HepG2 (cell line): ENCODE measurements around the gene LYPD4. TPM values are rescaled to one million over a fixed set of nuclear protein-coding genes. Genes with fewer than 3 reads are reported as not detected.

Experiments used
- ATF3 ChIP-seq: sonication (generic); formaldehyde crosslinking; IDR thresholded peaks from 2 replicates; pipeline ENCODE4 v1.4.0; 2020; ENCODE audit warnings: missing genetic modification reagents
- ATF5 ChIP-seq: sonication (generic); formaldehyde crosslinking; IDR thresholded peaks from 2 replicates; pipeline ENCODE4 v1.4.0; 2020; ENCODE audit warnings: mild to moderate bottlenecking, low read depth, missing genetic modification reagents
- BATF2 ChIP-seq: sonication (generic); formaldehyde crosslinking; IDR thresholded peaks from 2 replicates; pipeline ENCODE4 v1.8.0; 2022; ENCODE audit warnings: mild to moderate bottlenecking, missing genetic modification reagents, moderate library complexity
- CHCHD3 ChIP-seq: sonication (generic); formaldehyde crosslinking; IDR thresholded peaks from 2 replicates; pipeline ENCODE4 v1.8.0; 2022; ENCODE audit warnings: mild to moderate bottlenecking, missing genetic modification reagents, moderate library complexity
- FOSL2 ChIP-seq: sonication (generic); formaldehyde crosslinking; IDR thresholded peaks from 2 replicates; pipeline ENCODE4 v1.4.0; 2020; ENCODE audit warnings: missing genetic modification reagents
- GATA4 ChIP-seq: sonication (generic); IDR thresholded peaks from 2 replicates; pipeline ENCODE4 v1.6.1; 2016; ENCODE audit warnings: antibody characterized with exemption, low read depth, borderline replicate concordance
- HNRNPUL1 ChIP-seq: fragments of 200-400 bp; formaldehyde crosslinking; IDR thresholded peaks from 2 replicates; pipeline ENCODE4 v1.6.1; 2017; ENCODE audit warnings: low read depth, mild to moderate bottlenecking, low read length, moderate library complexity
- KLF11 ChIP-seq: IDR thresholded peaks from 2 replicates; pipeline ENCODE4 v1.6.1; 2016; ENCODE audit warnings: missing compliant biosample characterization
- NPAS2 ChIP-seq: sonication (generic); formaldehyde crosslinking; IDR thresholded peaks from 2 replicates; pipeline ENCODE4 v1.8.0; 2022; ENCODE audit warnings: mild to moderate bottlenecking, missing genetic modification reagents, borderline replicate concordance
- PHB2 ChIP-seq: fragments of 450-650 bp; IDR thresholded peaks from 2 replicates; pipeline ENCODE4 v1.6.1; 2018; ENCODE audit not compliant: partially characterized antibody
- POGK ChIP-seq: sonication (generic); formaldehyde crosslinking; conservative IDR thresholded peaks from 2 replicates; pipeline ENCODE4 v1.8.0; 2022; ENCODE audit warnings: mild to moderate bottlenecking, moderate library complexity, missing genetic modification reagents
- SIN3B ChIP-seq: fragments of 150-350 bp; IDR thresholded peaks from 2 replicates; pipeline ENCODE4 v1.6.1; 2014; ENCODE audit warnings: low read length
- SNRNP70 ChIP-seq: fragments of 200-400 bp; formaldehyde crosslinking; IDR thresholded peaks from 2 replicates; pipeline ENCODE4 v1.6.1; 2017; ENCODE audit warnings: mild to moderate bottlenecking, low read depth, low read length, moderate library complexity
- SRSF9 ChIP-seq: fragments of 200-400 bp; formaldehyde crosslinking; IDR thresholded peaks from 2 replicates; pipeline ENCODE4 v1.6.1; 2018; ENCODE audit warnings: borderline replicate concordance, mild to moderate bottlenecking, low read depth, low read length; ENCODE audit not compliant: insufficient read depth, poor library complexity, severe bottlenecking
- THRA ChIP-seq: sonication (generic); formaldehyde crosslinking; IDR thresholded peaks from 2 replicates; pipeline ENCODE4 v1.4.0; 2020; ENCODE audit warnings: missing genetic modification reagents, borderline replicate concordance
- YEATS4 ChIP-seq: sonication (generic); formaldehyde crosslinking; IDR thresholded peaks from 2 replicates; pipeline ENCODE4 v1.4.0; 2020; ENCODE audit warnings: missing genetic modification reagents, borderline replicate concordance
- ZNF280D ChIP-seq: sonication (generic); formaldehyde crosslinking; IDR thresholded peaks from 2 replicates; pipeline ENCODE4 v1.5.1; 2020; ENCODE audit warnings: mild to moderate bottlenecking, missing genetic modification reagents
- ZNF563 ChIP-seq: sonication (generic); formaldehyde crosslinking; IDR thresholded peaks from 2 replicates; pipeline ENCODE4 v1.8.0; 2022; ENCODE audit warnings: mild to moderate bottlenecking, moderate library complexity, missing genetic modification reagents
- ZNF850 ChIP-seq: sonication (generic); formaldehyde crosslinking; conservative IDR thresholded peaks from 2 replicates; pipeline ENCODE4 v1.9.0; 2021; ENCODE audit warnings: mild to moderate bottlenecking, missing genetic modification reagents
- ZZZ3 ChIP-seq: sonication (generic); formaldehyde crosslinking; IDR thresholded peaks from 2 replicates; pipeline ENCODE4 v1.4.0; 2020; ENCODE audit warnings: missing genetic modification reagents, mild to moderate bottlenecking, borderline replicate concordance
- polyA plus RNA-seq, 8 experiments: library from polyadenylated mRNA; depleted of rRNA in 3 of 8; stranded (reverse) in 7 of 8; unstranded in 1 of 8; fragments of >200 nt; fragmentation: Illumina TruSeq in 4 of 8; extraction: Trizol in 4 of 8; gene quantifications; 2 replicates each; pipeline versions ENCODE4 v1.2.1 to v1.2.3, GENCODE V29; 2011 to 2016; ENCODE audit warnings: low read depth in 4 of 8, missing spikeins in 1 of 8, mixed read lengths in 1 of 8; ENCODE audit not compliant: insufficient read depth in 1 of 8
- total RNA-seq, 5 experiments: library from RNA; depleted of rRNA; stranded (reverse); fragments of >200 nt; fragmentation: Illumina TruSeq; extraction: Trizol; gene quantifications; 2 replicates each; pipeline ENCODE4 v1.2.3, GENCODE V29; 2016; ENCODE audit warnings: low read depth in 1 of 5

Gene LYPD4
- total and polyA plus RNA-seq, 2 of the 13 experiments (the other 11 are each of a cell fraction or from before 2014, with no cell fraction given) = not detected

GRCh38 chr19:41883821-41884733 lies 39.6 kb upstream of the LYPD4 start (continued):
- TF ChIP-seq SRSF9 = no peak
- TF ChIP-seq BATF2 = 0 out of 2 replicates have a peak, but pooled peaks have one; percentile 32
- TF ChIP-seq CHCHD3 (CRISPR knock-in tag) = 0 out of 2 replicates have a peak, but pooled peaks have one; percentile 41
- peak; percentile 93 for TF ChIP-seq POGK
- TF ChIP-seq ATF3 (CRISPR knock-in tag) = peak; percentile 44; the same call in 1 of the 2 replicates
- TF ChIP-seq SIN3B = peak; percentile 55; the same call in 1 of the 2 replicates
- TF ChIP-seq SNRNP70 = no peak
- no peak for TF ChIP-seq GATA4
- TF ChIP-seq PHB2 = no peak
- TF ChIP-seq KLF11 (CRISPR knock-in tag) = no peak
- no peak for TF ChIP-seq NPAS2 (CRISPR knock-in tag)
- no peak for TF ChIP-seq ZNF850
- peak; percentile 57; the same call in 1 of the 2 replicates for TF ChIP-seq THRA (CRISPR knock-in tag)
- TF ChIP-seq FOSL2 = peak; percentile 67
- no peak for TF ChIP-seq ZNF280D (CRISPR knock-in tag)
- TF ChIP-seq ZZZ3 (CRISPR knock-in tag) = peak; percentile 82; the same call in 1 of the 2 replicates
- TF ChIP-seq HNRNPUL1 = no peak
- TF ChIP-seq YEATS4 (CRISPR knock-in tag) = peak; percentile 93
- no peak for TF ChIP-seq ATF5 (CRISPR knock-in tag)
- TF ChIP-seq ZNF563 = no peak; the same call in 1 of the 2 replicates
